ENCODE measurements around the gene RLN3.

Gene RLN3

DNA sequence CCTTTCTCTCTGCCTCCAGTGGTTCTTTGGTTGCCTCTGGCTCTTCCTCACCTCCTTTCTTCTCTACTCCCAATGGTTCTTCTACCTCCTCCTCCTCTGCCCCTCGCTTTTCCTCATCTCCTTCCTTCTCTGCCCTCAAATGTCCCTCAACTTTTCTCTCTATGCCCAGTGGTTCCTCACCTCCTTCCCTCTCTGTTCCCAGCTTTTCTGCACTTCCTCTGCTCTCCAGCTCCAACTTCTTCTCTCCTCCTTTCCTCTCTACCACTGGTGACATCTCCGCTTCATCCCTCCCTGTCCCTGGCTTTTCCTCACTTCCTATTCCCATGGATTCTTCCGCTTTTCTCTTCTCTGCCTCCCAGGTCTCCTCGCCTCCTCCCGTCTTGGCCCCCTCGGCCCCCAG is 26.2 kb downstream of the RLN3 start:
- DNase-seq (ENCODE audit: low read depth in 2 of 2): no peak

DNA sequence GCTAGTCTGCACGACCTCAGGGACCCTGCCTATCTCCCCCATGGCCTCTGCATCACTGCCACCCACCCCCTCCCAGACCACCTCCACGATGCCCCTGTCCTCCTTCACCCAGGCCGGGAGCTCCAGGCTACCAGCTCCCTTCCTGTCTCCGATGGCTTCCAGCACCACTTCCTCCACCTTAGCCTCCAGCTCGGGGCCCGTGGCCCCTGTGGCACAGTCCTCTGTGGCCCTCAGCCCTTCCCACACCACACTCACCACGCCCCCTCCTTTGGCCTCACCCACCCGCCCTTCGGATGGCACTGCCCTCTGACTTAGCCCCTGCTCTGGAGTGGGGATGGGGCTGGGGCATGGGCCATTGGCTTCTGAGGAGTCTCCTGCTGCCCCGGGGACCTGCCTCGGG is 26.8 kb downstream of the RLN3 start:
- no peak for DNase-seq (ENCODE audit: low read depth in 2 of 2)

DNA sequence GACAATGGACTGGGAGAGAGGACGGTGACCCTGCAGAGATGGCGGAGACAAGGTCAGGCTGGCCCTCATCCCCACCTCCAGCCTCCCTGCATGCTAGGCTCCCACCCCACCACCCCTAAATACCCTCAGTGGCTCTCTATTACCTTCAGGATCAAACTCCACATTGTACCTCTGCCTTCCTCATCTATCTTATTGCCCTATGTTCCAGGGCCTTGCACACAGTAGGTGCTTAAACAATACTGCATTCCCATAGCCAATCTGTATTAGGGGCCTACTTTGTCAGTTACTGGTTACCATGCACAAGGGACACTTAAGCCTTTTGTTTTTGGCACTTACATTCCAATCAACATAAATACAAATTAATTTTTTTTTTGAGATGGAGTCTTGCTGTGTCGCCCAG is 27.4 kb downstream of the RLN3 start:
- no peak for DNase-seq (ENCODE audit: low read depth in 2 of 2)

DNA sequence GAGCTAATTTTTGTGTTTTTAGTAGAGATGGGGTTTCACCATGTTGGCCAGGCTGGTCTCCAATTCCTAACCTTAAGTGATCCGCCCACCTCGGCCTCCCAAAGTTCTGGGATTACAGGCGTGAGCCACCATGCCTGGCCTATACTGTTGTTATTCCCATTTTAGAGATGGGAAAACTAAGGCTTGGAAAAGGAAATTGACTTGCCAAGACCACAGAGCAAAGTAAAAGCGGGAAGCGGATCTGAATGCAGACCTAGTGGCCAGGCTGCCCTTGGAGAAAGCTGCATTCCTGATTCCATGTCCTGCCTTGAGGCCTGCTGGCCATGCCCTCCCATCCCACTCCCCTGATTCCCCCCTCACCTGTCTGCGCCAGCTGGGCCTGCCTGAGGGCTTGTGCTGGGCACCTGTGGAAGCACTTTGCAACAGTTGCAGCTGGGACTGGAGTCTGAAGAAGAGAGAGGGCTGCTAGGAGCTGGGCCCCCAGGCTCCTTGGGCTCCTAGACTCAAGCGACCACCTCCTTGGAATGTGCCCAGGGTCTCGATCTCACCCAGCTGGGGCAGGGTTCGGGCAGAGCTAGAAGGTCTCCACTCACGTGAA is 28.2 kb downstream of the RLN3 start:
- no peak for DNase-seq (ENCODE audit: low read depth in 2 of 2)

DNA sequence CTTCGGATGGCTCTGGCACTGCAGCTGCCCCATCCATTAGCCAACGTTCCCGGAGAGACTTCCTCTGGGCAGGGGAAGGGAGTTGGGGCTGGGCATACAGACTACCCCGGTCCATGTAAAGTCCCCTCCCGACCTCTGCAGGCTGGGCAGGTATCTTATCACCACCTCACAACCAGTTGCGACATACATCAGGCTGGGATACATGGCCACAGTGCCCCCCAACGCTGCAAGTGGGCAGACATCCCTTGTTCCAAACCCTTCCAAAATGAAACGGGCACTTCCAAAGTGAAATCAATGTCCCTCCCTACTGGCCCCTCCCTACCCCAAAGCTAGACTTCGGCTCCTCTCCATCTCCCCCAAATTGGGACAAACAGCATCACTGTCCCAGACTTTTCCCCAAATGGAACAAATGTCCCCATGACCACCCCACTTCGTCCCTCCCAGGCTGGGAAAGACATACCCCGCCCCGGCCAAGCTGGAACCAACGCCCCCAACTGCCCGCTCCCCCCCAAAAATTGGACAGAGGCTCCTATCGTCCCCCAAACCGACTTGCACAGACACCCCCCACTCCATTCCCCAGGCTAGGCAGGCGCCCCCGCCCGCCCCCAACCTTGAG is 28.9 kb downstream of the RLN3 start:
- DNase-seq (ENCODE audit: low read depth in 2 of 2): no peak

DNA sequence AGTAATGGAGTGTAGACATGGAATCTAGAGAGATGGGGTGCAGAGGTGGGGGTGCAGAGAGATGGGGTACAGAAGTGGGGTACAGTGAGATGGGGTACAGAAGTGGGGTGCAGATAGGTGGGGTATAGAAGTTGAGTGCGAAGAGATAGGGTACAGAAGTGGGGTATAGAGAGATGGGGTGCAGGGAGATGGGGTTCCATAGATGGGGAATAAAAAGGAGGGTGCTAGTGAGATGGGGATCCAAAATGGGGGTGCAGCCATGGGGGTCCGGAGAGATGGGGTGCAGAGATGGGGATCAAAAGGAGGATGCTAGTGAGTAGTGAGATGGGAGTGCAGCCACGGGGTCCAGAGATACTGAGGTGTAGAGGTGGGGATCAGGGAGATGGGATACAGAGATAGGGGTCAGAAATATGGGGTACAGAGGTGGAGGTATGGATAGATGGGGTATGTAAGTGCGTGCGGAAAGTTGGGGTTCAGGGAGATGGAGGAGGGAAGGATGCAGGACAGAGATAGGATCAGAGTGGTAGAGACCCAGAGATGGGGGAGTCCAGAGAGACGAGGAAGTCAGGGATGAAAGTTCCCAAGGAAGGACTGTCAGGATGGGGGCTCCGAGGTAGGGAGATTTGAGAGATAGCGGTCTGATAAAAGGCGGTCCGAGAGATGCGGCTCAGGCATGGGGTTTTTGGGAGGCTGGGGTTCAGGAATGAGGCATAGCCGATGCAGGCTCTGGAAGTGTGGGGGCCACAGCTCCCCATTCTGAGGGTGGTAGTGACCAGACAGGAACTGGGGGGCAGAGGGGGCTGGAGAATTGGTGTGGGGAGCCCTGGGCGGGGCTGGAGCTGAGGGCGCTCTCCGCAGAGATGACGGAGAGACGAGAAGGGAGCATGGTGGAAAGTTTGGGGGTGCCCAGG is 30.5 kb downstream of the RLN3 start:
- DNase-seq (ENCODE audit: low read depth in 2 of 2): no peak

DNA sequence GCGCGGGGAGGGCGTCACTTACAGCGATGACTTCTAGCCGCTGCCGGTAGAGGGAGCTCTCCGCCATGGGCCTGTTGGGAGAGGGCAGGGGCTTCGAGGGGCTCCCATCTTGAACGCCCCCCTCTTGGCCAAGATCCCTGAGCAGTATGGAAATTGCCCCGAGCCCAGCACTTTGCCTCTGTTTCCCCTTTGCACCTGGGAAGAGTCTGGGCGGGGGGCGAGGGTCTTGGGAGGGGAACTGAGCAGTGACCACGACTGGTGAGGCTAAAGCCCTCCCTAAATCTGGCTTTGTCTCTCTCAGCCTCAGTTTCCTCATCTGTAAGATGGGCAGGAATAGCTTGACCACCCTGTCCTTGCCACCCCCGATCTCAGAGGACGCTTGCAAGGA is 31.1 kb downstream of the RLN3 start:
- DNase-seq (ENCODE audit: low read depth in 2 of 2): no peak

DNA sequence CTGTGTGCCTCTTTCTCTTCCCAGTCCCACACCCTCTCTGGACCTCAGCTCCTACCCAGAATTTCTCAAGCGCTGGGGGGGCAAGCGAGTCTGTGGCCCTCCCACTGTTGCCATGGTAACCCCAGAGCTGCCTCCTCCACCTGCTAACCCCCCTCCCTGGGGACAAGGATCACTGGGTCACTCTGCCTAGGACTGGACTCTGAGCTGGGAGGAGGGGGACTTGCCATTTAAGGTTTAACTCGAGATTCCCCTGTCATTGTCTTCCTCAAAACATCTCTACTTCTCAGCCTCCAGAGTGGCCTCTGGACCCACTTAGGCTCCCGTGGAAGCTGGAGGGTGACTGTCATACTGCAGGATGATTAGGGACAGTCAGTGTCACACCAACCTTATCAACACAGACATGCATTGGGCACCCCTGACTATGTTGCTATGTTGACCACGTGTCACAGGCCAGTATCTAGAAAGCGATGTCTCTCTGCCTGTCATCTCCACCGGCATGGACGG is 31.8 kb downstream of the RLN3 start:
- no peak for DNase-seq (ENCODE audit: low read depth in 2 of 2)

DNA sequence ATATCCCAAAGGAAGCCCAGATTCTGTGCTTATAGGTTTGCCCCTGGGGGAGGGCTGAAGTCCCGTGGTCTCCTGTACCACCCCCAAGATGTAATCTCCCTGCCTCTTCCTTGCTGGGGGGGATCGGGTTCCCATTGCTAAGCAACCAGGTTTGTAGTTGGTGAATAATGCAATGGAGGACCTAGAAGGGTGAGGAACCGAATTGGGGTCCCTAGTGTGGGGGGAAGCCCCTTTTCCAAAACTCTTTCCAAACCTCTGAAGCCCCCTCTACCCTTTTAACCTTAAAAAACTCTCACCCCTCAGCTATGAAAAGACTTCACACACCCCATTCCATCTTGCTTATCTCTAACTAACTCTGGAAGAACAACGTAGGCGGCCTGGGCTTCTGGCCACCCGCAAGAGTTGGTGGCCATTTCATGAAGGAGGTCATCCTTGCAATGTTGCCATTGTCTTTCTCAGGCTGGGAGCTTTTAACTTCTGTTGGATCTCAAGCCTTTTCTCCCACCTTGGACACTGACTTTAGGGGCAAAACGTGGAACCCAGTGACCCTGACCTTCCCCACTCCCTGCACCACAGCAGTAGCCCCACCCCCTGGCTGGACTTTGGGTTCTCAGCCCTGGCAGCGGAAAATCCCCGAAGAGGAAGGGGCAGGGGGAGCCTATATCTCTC is 33.3 kb downstream of the RLN3 start:
- DNase-seq (ENCODE audit: low read depth in 2 of 2): no peak

DNA sequence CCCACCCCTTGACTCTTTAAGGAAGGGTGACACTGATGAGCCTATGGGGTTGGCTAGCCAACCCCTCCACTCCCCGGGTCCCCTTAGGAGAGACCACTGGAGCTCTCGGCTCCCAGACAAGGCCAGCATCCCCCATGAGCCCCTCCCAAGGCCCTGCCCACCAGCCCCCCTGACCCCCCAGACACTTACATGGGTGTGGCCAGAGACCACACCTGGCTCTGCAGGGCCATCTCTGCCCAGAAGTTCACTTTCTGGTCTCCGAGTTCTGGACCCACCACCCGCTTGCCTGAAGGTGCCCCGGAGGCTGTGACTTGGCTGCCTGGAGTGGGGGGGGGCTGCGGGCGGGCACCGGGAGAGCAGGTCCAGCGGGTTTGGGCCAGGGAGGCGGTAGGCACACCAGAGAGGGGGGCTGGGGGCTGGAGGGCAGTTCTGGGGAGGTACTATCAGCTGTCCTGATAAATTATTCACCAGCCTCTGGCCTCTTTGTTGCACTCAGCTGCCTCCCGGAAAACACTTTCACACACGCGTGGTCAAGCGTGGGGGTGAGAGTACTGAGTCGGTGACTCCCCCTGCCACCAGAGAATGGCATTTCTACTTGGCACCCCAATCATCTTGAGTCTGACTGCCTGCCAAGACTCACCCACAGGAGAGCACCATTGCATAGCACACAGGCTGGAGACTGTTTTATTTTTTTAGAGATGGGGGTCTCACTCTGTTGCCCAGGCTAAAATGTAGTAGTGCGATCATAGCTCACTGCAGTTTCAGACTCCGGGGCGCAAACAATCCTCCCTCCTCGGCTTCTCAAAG is 34.0 kb downstream of the RLN3 start, which contains the start of gene PALM3:
Gene PALM3 (minus strand): TSS at position 326 of the 807 bp plus-strand sequence. CDS start 96 bp downstream, at position 230.
- DNase-seq (ENCODE audit: low read depth in 2 of 2): no peak

DNA sequence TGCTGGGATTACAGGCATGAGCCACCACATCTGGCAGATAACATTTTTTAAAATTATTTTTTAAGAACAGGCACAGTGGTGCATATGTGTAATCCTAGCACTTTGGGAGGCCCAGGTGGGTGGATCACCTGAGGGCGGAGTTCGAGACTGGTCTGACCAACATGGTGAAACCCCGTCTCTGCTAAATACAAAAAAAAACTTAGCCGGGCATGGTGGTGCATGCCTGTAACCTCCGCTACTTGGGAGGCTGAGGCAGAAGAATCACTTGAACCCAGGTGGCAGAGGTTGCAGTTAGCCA is 34.6 kb downstream of the RLN3 start:
- no peak for DNase-seq (ENCODE audit: low read depth in 2 of 2)

DNA sequence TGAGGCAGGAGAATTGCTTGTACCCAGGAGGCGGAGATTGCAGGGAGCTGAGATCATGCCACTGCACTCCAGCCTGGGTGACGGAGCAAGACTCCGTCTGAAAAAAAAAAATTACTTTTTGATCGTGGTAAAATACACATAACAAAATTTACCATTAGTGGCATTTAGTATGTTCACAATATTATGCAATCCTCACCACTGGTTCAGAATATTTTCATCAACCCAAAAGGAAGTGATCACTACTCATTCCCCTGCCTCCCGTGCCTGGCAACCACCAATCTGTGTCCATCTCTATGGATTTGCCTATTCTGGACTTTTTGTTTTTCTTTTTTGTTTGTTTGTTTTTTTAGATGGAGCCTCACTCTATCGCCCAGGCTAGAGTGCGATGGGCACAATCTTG is 35.2 kb downstream of the RLN3 start:
- no peak for DNase-seq (ENCODE audit: low read depth in 2 of 2)

DNA sequence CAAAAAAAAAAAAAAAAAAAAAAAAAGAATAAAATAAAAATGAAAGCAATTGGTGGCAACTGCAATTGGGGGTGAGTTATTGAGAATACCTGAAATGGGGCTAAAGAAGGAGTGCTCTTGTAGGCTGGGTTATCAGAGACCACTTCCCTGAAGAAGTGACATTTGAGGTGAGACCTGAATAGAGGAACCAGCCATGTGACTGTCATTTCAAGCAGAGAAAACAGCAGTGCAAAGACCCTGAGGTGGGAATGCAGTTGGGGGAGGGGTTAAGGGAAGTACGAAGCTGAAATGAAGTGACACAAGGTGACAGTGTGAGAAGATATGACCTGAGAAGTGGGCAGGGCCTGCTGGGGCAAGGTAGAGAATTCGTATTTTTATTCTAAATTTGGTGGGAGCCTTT is 38.2 kb downstream of the RLN3 start:
- no peak for DNase-seq (ENCODE audit: low read depth in 2 of 2)

DNA sequence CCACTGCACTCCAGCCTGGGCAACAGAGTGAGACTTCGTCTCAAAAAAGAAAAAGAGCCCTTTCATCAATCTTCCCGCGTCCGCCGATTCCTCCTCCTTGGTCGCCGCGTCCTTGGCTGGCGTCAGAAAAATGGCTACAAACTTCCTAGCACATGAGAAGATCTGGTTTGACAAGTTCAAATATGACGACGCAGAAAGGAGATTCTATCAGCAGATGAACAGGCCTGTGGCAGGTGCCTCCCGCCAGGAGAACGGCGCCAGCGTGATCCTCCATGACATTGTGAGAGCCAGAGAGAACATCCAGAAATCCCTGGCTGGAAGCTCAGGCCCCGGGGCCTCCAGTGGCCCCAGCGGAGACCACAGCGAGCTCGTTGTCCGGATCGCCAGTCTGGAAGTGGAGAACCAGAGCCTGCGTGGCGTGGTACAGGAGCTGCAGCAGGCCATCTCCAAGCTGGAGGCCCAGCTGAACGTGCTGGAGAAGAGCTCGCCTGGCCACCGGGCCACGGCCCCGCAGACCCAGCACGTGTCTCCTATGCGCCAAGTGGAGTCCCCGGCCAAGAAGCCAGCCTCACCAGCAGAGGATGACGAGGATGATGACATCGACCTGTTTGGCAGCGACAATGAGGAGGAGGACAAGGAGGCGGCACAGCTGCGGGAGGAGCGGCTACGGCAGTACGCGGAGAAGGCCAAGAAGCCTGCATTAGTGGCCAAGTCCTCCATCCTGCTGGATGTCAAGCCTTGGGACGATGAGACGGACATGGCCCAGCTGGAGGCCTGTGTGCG is 42.5 kb downstream of the RLN3 start:
- no peak for DNase-seq (ENCODE audit: low read depth in 2 of 2)

DNA sequence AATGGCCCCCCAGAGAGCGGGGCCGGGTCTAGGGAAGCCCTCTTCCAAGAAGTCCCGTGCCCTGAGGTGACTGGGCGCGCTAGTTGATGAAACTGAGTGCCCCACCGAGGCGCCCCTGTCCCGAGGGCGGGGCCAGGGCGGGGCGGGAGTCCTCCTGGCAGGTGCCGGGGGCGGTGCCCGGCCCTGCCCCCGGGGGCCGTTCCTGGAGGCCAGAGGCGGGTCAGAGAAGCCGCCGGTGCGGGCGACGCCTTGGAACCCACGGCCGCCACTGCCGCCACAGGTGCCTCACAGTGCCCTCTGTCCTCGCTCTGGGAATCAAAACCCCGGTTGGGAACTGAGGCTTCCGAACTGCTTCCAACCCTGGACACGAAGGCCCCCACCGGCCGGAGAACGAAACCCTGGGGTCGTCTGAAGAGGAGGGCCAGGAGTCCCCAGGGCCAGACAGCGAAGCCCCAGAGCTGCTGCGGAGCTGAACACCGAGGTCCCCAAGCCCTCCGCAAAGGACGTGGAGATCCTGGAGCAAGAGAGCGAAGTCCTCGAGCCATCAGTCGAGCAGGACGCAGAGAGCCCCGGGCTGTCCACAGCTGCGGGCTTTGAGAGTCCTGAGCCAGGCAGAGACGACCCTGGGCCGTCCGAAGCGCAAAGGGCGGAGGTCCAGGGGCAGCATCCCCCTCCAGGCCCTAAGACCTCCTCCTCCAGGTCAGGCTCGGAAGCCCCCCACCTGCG is 44.8 kb downstream of the RLN3 start, which contains the start of gene MISP3:
Gene MISP3 (plus strand): TSS at position 252 of the 726 bp plus-strand sequence. CDS start 524 bp downstream, outside the sequence.
- no peak for DNase-seq (ENCODE audit: low read depth in 2 of 2)

DNA sequence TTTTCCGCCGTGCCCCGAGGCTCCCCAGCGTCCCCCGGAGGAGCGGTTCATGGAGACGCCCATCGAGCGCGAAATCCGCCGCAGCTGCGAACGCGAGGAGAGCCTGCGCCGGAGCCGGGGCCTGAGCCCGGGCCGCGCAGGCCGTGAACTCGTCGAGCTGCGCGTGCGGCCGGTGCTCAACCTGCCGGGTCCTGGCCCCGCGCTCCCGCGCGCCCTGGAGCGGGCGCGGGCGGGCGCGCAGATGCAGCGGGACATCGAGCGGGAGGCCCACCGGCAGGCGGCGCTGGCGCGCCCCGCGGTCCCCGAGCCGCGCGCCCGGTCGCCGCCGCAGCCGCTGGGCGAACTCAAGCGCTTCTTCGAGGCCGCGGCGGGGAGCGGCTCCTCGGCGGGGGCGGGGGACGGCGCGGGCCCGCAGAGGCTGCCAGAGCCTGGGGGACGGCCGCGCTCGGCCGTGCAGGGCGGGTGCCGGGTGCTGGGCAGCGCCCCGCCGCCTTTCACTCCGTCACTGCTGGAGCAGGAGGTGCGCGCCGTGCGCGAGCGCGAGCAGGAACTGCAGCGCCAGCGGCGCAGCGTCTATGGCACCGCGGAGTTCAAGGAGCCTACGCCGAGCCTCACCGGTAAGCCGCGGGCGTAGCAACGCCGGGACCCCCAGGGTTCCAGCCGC is 45.4 kb downstream of the RLN3 start:
- peak; percentile 41 to 50 for DNase-seq (ENCODE audit: low read depth in 2 of 2)

DNA sequence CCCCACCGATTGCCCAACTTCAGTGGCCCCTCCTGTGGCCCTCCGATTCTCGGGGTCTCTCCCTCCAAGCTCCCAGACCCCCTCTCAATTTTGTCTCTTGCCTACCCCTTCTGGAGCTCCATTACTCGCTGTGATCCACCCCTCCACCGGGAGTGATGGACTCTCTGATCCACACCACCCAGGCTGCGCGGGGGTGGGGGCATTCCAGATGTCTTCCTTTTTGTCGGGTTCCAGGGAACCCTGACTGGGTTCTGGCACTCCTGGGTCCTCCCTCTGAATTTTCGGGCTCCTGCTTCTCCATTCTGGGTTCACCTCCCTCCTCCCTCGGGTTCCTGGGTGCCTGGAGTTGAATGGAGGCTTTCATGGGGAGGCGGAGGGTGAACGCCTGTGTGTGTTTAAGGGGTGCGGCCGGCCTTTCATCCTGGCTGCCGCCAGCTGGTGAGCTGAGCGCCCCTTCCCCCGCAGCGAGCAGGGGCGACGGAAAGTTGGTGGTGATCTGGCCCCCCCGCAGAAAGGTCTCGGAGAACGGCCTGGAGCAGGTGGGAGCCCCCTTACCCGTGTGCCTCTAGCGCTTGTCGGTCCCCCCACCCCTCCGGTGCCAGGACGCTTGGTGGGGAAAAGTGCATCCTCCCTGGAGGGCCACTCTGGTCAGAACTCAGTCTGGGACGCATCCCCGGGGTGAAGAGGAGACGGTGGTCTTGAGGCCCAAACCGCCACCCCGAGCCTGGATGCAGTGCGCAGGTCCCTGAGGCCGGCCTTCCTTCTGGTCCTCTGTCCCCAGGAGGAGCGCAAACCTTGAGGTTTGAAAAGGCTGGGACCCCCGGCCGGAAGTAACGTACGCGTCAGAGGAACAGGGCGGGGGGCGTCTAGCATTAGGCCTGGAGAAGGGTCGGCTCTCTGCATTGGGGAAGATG is 46.2 kb downstream of the RLN3 start:
- no peak for DNase-seq (ENCODE audit: low read depth in 2 of 2)

DNA sequence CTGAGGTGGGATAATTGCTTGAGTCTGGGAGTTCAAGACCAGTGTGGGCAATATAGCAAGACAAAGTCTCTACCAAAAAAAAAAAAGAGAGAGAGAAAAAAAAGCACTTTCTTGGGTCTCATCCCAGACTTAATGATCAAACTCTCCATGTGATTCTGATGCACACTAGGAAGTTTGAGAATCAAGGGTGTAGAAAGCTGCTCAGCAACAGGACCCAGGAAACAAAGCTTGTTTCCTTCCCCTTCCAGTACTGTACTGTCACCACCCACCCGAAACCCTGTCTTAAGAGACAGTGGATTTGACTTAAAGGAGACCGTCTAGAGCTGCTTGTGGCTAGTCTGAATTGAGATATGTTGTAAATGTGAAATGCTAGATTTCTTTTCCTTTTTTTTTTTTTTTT is 50.5 kb downstream of the RLN3 start:
- no peak for DNase-seq (ENCODE audit: low read depth in 2 of 2)

All from stimulated activated CD8-positive, alpha-beta memory T cell treated with anti-CD3 and anti-CD28 coated beads, Interleukin-7, amount 100 ng/mL, for 1 hour (primary cell).